Umbilical cord (tissue), 2 donors: ENCODE measurements around the gene C16orf96. TPM values are rescaled to one million over a fixed set of nuclear protein-coding genes. Genes with fewer than 3 reads are reported as not detected.

Experiments
- DNase-seq: peaks from one replicate; pipeline ENCODE4 v3.0.0-alpha.2; 2015; ENCODE audit warnings: low spot score
- total RNA-seq: library from RNA; depleted of rRNA; stranded (reverse); fragments of >200 nt; gene quantifications from one replicate; pipeline ENCODE4 v1.2.3, GENCODE V29; 2014; ENCODE audit warnings: low replicate concordance; ENCODE audit not compliant: insufficient read depth

The C16orf96 gene
- total RNA-seq, 1 donor from 2014 or later = 0.48 TPM

DNA sequence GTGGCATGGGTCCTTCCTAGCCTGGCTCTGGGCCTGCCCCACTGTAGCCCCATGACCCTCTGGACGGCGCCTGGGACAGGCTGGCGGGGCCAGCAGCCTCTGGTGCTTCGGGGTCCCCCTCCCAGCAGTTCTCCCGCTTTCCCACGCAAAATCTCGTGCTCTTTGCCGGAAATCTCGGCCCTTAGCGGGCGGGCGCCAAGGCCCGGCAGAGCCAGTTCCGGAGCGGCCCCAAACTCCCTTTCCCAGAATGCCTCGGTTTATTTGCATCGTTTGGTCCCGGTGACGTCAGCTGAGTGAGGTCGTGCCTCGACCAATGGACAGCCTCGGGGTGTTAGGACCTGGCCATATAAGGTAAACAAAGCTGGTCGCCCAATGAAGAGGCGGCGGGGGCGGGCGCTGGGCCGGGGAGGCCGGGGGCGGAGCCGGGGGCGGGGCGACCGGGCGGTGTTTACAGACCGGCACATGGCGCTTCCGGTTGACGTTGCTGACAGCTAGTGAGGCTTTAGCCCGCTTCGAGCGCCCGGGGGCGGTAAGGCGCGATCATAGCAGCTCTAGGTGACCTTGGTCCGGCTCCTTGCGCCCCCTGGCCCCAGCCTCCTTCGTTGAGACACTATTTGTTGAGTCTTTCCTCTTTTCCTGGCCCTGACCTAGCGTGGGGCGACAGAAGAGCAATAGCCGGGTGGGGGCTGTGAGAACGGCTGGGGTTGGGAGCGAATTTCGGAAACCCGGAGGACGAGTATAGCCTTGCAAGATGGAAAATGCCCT lies 60.1 kb downstream of the C16orf96 start:
- peak; percentile 100 for DNase-seq

DNA sequence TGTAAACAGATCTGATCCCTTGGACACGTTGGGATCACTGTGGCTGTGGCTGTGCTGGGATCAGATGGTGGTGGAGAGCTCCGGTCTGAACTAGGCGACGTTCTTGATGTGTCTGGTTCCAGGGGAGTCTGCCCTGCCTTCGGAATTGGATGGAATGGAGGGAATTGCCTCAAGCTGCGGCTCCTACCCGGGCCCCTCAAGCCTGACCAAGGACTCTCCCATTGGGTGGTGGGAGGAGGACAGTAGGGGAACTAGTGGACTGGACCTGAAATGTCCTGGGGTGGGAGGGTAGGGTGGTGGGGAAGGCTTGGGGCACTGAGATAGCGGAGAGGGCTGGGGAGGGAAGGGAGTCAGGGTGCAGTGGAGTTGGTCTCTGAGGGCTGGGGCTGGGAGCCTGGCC lies 61.7 kb downstream of the C16orf96 start:
- DNase-seq = no peak

DNA sequence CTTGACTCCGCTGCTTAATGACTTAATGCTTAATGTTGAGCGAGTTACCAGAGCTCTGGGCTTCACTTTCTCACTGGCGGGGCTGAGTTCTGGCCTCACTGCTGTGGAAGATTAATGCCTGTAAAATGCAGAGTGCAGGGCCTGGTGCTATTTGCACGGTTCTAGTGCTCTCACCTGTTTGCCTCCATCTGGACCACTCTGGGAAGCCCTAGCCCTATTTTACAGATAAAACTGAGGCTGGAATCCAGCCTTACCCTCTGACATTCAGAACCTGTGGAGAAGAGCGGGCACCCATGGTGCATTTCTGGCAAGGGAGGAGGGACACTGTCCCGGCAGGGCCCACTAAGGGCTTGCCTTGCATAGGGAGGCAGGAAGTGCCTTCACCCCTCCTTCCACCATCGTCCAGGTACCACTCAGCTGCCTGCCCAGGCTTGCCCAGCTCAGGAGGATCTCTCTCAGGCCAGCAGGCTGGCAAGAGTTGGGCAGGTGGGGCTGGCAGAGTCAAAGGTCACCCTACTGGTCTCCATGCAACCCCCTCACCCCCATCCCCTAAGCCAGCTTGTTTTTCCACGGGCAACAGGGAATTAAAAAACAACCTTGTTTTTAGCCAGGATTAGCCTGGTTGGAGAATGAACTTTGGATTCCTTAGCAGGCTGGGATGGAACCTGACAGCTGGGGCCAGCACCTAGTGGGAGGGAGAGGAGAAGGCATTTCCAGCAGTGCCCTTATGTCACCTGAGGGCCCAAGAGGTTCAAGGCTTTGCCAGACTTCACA lies 62.7 kb downstream of the C16orf96 start:
- no peak for DNase-seq

DNA sequence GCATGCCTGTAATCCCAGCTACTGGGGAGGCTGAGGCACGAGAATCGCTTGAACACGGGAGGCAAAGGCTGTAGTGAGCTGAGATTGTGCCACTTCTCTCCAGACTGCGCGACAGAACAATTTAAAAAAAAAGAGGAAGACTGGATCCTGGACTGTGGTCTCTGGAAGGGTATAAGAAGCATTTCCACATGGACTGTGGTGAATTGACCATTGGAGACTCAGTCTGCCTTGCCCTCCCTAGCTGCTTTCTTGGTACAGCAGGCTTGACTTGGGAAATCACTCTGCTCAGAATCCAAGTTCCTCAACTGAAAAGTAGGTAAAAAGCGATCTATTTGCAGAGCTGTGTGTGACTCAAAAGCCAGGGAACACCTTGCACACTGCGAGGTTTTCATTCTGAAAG lies 67.5 kb downstream of the C16orf96 start:
- DNase-seq = no peak

DNA sequence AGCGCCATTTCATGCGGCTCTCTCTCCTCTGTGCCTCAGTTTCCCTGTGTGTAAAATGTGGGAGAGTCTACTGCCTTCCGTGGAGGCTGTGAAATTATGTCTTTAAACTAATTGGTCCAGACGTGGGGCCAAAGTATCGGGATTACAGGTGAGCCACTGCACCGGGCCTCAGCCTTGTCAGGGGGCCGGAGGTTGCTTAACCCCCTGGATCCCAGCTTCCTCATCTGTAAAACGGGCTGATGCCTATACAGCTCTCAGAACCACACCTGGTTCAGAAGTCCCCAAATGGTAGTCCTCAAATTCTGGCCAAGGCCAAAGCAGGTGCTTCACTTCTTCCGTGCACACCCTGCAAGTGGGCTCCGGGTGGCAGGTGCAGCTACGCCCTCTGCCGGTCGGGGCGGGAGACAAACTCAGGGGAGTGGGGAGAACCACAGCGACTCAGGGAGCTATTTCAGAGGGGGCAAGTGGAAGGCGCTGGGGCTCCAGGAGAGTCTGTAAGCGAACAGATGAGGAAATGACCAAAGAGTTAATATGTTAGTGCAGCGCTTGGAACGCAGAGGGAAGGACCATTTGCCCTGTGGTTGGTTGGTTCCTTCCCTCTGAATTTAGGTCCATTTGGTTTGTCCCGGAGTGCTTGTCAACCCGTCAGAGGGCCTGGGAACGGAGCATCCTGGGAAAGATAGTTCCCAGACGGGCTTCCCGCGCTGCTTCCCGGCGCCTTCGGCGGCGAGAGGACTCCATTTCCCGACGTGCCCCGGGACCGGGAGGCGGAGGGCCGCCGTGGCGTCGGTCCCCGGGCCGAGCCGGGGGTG lies 68.1 kb downstream of the C16orf96 start, which contains the start of gene MGRN1:
TSS of gene MGRN1 (plus strand) at position 812 of the 812 bp plus-strand sequence. CDS start 135 bp downstream, outside the sequence.
- peak; percentile 99 for DNase-seq

DNA sequence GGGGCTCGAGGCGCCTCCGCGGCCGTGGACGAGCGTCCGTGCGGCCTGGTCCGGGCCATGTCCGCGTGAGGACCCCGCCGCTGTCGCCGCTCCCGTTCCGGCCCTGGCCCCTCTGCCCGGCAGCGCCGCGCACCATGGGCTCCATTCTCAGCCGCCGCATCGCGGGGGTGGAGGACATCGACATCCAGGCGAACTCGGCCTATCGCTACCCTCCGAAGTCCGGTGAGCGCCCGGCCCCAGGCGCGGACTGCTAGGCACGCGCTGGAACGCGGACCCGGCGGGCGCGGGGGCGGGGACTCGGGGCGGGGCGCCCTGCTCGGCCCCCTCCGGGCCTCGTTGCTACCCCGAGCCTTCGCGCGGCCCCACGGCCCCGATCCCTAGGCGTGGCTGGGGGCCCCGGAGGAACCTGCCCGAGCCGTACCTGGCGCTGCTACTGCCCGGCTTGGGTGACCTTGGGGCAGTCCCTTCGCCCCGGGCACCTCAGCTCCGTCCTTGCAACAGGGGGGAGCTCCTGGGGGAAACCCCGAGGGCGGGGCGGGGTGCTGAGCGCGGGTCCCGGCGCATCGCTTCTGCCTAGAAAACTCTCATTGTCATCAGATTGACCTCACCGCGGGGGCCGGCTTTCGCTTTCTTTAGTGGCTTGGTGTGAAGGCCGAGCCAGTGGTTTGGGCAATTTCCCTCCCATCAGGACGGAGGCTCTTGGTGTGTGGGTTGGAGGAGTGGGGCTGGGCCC lies 68.9 kb downstream of the C16orf96 start:
- peak; percentile 61 for DNase-seq

DNA sequence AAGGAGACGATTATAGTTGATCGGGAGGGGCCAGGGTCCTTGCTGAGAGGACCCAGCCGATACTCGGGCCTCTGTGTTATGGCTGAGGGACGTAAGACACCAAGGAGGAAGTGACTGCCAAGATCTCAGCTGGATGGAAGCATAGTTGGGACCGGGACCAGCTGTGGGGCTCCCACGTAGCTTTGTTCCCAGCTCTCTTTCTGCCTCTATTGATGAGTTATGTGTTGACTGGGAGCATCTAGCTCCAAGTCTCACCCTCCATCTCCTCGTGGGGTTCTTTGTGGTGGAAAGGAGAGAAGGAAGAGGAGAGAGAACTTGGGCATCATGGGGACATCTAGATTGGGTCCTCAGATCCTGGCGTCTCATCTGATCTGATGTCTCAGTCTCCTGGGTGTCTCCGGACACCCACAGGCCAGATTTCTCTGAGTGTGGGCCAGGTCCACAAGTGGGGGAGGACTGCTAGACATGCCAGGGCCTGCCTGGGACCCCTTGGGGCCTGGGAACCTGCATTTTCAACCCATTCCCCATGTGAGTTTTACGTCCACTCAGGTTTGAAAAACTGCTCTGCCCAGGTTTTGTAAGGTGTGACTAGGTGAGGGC lies 69.5 kb downstream of the C16orf96 start:
- no peak for DNase-seq

DNA sequence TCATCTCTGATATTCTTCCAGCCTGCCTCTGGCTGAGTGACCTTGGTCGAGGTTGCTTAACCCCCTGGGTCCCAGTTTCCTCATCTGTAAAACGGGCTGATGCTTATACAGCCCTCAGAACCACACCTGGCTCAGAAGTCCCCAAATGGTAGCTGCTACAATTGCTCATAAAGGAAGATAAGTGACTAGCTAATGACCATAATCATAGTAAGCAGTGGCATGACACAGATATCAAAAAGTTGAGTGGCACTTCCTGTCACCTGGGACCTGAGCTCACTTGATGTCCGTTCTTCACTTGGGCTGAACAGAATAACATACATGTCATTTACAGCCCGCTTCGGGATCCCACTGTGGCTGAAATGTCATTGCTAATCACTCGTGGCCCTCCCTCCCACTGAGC lies 70.3 kb downstream of the C16orf96 start:
- DNase-seq = no peak

DNA sequence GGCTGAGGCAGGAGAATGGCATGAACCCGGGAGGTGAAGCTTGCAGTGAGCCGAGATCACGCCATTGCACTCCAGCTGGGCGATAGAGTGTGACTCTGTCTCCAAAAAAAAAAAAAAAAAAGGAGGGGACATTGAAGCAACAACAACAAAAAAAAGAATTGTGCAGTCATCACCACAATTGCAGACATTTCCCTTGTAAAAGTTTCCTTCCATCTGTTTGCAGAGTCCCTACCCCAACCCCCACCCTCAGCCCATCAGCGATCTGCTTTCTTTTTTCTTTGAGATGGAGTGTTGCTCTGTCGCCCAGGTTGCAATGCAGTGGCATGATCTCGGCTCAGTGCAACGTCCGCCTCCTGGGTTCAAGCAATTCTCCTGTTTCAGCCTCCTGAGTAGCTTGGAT lies 72.1 kb downstream of the C16orf96 start:
- DNase-seq = no peak

DNA sequence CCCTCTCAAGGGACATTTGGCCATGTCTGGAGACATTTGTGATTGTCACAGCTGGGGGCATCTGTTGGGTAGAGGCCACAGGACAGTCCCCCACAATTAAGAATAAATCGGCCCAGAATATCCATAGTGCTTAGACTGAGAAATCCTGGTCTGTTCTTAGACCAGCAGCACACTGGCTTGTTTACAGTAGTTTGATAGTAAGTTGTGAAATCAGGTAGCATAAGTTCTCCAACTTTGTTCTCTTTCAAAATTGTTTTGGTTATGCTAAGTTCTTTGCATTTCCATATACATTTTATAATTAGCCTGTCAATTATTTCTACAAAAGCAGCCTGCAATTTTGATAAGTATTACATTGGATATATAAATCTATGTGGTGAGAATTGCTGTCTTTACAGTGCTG lies 75.3 kb downstream of the C16orf96 start:
- DNase-seq = no peak

DNA sequence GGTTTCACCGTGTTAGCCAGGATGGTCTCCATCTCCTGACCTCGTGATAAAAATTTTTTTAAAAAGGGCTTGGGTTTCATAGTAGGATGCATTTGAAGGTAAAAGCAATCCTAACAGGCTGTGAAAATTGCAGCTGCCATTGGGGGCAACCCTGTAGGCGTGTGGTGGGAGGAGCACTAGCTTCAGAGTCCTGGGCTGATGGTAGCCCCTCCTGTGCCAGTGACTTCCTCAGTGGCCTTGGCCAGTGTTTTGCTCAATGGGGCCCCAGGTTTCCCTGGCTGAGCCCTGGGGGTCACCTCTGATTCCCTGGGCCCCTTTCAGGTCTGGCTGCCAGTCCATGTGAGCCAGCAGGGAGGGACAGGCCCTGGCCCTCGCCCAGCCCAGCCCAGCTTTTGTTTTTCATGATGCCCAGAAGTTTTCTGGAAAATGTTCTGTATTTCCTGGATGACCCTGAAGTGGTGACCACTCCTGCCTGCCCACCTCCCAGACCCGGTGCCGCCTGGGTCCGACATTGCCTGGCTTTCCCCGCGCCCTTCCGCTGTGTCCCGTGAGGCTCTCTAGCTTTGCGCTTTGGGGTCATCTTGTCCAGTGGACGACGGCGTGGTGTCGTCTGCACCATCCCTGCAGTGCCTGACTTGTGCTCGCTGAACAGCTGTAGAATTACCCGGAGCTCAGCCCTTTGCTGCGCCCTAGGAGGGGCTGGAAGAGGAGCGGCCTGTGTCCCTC lies 77.9 kb downstream of the C16orf96 start:
- DNase-seq = no peak

DNA sequence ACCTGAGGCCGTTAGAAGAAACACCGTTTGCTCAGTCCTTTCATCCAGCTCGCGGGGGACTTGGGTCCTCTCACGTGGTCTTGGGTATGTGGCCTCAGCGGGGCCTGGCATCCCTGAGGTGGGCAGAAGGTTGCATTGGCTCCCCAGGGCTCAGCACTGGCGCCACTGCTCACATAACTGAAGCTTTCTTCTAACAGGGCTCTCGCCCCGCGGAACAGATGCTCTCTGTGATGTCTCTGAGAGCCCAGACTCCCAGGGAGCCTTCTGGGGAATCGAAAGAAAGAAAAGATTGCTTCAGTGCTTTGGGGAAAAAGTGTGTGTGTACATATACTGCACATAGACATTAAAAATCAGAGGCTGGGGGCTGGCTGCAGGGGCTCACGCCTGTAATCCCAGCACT lies 78.6 kb downstream of the C16orf96 start:
- DNase-seq = no peak

DNA sequence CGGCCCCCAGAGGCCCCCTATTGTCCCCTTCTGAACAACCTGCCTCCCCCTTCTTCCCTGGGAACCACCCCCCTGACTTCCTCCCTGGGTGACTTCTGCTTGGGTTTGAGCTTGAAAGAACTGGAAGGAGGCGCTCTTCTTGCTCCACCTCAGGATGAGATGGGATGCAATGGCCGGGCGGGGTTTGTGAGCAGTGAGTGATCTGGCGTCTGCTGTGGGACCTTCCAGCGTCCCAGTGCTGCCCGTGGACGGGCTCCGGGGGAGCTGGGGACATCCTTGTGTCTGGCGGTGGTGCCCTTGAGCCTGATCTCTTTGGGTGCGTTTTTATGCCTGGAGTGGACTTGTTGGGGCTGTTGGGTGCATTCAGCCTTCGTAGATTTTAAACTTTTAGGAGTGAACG lies 80.1 kb downstream of the C16orf96 start:
- no peak for DNase-seq

DNA sequence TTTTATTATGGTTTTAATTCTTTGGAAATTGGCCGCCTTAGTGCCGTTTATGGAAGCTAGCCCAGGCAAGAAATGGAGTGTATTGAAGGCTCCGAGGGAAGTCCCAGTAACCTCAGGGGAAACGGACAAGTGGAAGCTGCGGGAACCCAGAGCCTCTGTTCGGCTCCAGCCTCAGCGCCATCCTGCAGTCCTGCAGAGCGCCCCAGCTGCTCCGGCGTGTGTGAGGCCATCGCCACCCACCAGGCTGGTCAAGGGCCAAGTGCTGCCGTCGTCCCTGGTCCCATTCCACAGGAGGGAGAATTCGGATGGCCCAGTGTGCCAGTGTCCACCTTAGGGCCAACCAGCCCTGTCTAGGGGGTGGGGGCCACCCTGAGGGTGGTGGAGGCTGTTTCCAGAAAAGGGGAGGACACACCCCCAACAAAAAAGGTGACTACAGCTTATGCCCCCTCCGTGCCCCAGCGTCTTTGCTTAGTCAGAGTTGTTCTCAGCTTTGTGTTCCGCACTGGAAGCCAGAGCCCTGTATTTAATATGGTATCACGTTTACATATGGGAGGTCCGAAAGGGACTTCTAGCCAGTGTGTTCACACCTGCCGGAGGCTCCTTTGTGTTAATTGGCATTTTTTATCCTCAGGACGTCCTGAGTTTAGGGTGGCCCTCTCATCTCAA lies 81.5 kb downstream of the C16orf96 start:
- no peak for DNase-seq

DNA sequence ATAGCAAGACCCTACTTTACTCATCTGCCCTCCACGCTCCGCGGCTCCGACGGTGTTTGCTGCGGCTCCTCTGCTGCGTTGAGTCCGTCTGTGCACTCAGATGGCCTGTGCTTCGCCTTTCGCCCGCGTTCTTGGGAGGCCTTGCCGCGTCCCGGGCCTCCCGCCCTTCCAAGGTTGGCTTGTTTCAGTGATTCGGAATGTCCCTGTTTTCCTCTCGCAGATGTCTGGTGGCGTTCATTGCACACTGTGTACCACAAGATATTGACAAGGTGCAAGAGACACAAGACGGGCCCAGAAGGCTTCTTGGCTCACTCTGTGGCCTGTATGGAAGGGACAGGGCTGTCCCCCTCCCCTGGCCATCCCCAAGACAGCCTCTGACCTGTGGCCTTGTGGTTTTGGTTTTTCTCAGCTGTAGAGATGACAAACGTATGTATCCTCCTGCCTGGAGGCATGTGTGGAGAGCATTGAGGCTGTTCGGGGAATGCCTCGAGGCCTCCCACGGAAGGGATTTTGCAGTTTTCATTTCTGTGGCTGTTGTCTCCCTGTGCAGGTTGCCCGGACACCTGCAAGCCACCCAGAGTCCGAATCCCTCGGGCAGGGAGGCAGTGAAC lies 83.9 kb downstream of the C16orf96 start:
- DNase-seq = no peak

DNA sequence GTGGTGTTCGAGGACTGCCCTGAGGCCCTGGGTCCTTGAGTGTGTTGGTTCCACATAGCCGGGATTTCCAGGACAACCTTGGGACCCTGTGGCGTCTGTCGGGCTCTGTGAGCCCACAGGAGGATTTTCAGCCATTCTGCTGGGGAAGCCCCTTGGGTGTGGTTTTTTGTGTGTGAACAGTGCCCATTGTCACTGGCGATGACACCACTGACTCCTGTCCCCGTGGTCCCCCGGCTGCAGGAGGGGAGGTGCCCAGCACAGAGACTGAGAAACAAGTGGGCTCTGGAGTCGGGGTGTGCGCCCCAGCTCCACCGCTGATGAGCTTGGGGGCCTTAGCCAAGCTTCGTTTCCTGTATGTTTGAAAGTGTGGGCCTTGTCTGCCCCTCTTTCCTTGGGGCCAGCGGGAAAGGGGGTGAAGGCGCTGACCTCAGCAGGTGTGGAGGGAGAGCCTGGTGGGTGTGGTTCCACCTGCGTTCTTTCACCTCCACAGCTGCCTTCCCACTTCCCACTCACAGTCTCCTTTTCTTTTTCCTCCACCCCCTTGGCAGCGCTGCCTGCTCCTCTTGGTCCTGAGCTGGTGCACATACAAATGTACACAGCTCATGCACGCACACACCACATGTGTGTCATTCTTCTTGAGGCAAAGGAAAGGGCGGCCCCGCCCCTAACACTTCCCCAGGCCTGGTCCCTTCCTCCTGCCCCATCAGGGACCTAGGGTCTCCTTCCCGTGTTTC lies 84.6 kb downstream of the C16orf96 start:
- DNase-seq = no peak

DNA sequence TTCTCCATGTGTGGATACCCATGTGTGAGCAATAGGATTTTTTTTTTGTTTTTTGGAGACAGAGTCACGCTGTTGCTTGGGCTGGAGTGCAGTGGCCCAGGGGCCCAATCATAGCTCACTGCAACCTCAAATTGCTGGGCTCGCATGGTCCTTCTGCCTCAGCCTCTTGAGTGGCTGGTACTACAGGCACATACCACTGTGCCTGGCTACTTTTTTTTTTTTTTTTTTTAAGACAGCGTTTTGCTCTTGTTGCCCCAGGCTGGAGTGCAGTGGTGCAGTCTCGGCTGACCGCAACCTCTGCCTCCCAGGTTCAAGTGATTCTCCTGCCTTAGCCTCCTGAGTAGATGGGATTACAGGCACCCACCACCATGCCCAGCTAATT lies 85.2 kb downstream of the C16orf96 start:
- DNase-seq = no peak

DNA sequence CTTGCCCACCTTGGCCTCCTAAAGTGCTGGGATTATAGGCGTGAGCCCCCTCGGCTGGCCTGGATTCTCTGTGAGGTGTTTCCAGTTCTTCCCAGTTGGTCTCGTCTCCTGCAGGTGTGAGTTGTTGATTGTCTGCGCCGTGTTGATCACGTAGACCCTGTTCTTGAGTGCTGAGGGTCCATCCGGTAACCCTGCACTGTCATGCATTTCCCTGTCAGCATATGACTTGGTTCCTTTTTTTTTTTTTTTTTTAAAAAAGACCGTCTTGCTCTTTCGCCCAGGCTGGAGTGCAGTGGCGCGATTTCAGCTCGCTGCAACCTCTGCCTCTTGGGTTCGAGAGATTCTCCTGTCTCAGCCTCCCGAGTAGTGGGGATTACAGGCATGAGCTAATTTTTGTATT lies 85.8 kb downstream of the C16orf96 start:
- DNase-seq = no peak
